ENCODE data around the gene PRB4.

DNA sequence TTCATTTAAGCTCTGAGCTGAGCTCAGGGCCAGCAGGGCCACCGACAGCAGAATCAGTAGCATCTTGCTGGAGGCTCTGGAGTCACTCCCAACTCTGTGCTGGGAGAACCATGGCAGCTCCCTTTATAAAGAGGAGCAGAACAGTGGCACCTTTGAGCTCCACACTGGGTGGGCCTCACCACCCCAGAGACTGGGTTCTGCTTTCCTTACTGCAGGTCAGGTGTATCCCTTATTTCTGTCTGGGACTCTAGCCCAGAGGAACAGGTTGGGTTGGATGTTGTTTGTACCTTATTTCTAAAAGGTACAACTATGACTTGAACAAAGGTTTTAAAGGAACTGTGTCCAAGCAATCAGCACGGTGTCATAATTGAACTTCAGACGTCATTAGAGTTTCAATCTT lies 40.6 kb downstream of the PRB4 start, which contains the start of gene PRB3:
- TF ChIP-seq, protein P1, sequence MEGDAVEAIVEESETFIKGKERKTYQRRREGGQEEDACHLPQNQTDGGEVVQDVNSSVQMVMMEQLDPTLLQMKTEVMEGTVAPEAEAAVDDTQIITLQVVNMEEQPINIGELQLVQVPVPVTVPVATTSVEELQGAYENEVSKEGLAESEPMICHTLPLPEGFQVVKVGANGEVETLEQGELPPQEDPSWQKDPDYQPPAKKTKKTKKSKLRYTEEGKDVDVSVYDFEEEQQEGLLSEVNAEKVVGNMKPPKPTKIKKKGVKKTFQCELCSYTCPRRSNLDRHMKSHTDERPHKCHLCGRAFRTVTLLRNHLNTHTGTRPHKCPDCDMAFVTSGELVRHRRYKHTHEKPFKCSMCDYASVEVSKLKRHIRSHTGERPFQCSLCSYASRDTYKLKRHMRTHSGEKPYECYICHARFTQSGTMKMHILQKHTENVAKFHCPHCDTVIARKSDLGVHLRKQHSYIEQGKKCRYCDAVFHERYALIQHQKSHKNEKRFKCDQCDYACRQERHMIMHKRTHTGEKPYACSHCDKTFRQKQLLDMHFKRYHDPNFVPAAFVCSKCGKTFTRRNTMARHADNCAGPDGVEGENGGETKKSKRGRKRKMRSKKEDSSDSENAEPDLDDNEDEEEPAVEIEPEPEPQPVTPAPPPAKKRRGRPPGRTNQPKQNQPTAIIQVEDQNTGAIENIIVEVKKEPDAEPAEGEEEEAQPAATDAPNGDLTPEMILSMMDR (IDR thresholded peaks at IDR 0.05) = no peak
- no peak for TF ChIP-seq POLR2A (IDR thresholded peaks at IDR 0.05)
